CD4-positive, CD25-positive, alpha-beta regulatory T cell (primary cell): ENCODE data around the gene HIC2. TPM values are rescaled to one million over a fixed set of nuclear protein-coding genes. Genes with fewer than 3 reads are reported as not detected.
A peak's percentile ranks its signal among the peaks of the same experiment; 100 is the strongest.
"Not testable (repeated sequence)": the region's sequence is repeated elsewhere in the genome, so short reads cannot be mapped to it uniquely, and the experiment has no call there.

Source experiments
- ATAC-seq, 2 donors: fragments of 150-1000 bp; cut with Tn5 transposase; one replicate each; pipeline ENCODE4 v1.10.0; 2021; ENCODE audit warnings: low read depth in 2 of 2, moderate number of reproducible peaks in 2 of 2, moderate library complexity in 1 of 2
- DNase-seq, 3 donors: peaks; one replicate each; pipeline versions ENCODE4 v3.0.0 to v3.0.0-alpha.2; 2012 to 2022; ENCODE audit warnings: mixed read lengths in 1 of 3
- H3K27ac ChIP-seq: one replicate; pipeline ENCODE4 v1.7.0; 2013; ENCODE audit warnings: mild to moderate bottlenecking, low read length; ENCODE audit not compliant: insufficient read depth, poor library complexity, severe bottlenecking
- H3K27me3 ChIP-seq: one replicate; pipeline ENCODE4 v1.7.0; 2013; ENCODE audit warnings: low read length; ENCODE audit not compliant: control insufficient read depth, insufficient read depth
- H3K36me3 ChIP-seq: one replicate; pipeline ENCODE4 v1.7.0; 2013; ENCODE audit warnings: mild to moderate bottlenecking, low read length, moderate library complexity; ENCODE audit not compliant: control insufficient read depth, insufficient read depth
- H3K4me1 ChIP-seq: 2 replicates; pipeline ENCODE4 v1.7.0; 2013; ENCODE audit warnings: mild to moderate bottlenecking, low read length; ENCODE audit not compliant: insufficient read depth, control insufficient read depth, poor library complexity, severe bottlenecking
- H3K4me3 ChIP-seq: one replicate; pipeline ENCODE4 v1.7.0; 2013; ENCODE audit warnings: low read depth, mild to moderate bottlenecking, low read length, moderate library complexity
- H3K9me3 ChIP-seq, 2 experiments: 1 replicate in 1 of 2; 2 replicates in 1 of 2; pipeline ENCODE4 v1.7.0; 2013; ENCODE audit warnings: low read length in 2 of 2, mild to moderate bottlenecking in 1 of 2, moderate library complexity in 1 of 2; ENCODE audit not compliant: control insufficient read depth in 2 of 2
- H3K27ac Mint-ChIP-seq, 3 donors: one replicate each; pipeline ENCODE4 v1.8.0; 2020 to 2022; ENCODE audit warnings: mild to moderate bottlenecking in 3 of 3, mixed read lengths in 3 of 3, moderate library complexity in 2 of 3
- H3K27me3 Mint-ChIP-seq: one replicate; pipeline ENCODE4 v1.8.0; 2022; ENCODE audit warnings: mild to moderate bottlenecking, mixed read lengths
- H3K36me3 Mint-ChIP-seq: one replicate; pipeline ENCODE4 v1.8.0; 2020; ENCODE audit warnings: mixed read lengths
- H3K4me1 Mint-ChIP-seq, 4 donors: one replicate each; pipeline ENCODE4 v1.8.0; 2020 to 2022; ENCODE audit warnings: mixed read lengths in 4 of 4, mild to moderate bottlenecking in 1 of 4
- H3K4me3 Mint-ChIP-seq, 4 donors: one replicate each; pipeline ENCODE4 v1.8.0; 2020 to 2022; ENCODE audit warnings: mild to moderate bottlenecking in 4 of 4, mixed read lengths in 4 of 4, moderate library complexity in 3 of 4
- H3K9me3 Mint-ChIP-seq, 7 donors: one replicate each; pipeline ENCODE4 v1.8.0; 2020 to 2022; ENCODE audit warnings: mixed read lengths in 7 of 7, mild to moderate bottlenecking in 3 of 7, moderate library complexity in 2 of 7
- polyA plus RNA-seq, 4 donors: library from polyadenylated mRNA; unstranded; fragments of 300-500 nt; fragmentation: Illumina TruSeq; gene quantifications; one replicate each; pipeline ENCODE4 v1.2.3, GENCODE V29; 2021
- total RNA-seq: library from RNA; stranded (reverse); gene quantifications from one replicate; pipeline ENCODE4 v1.2.3, GENCODE V29; 2022

HIC2 gene, protein sequence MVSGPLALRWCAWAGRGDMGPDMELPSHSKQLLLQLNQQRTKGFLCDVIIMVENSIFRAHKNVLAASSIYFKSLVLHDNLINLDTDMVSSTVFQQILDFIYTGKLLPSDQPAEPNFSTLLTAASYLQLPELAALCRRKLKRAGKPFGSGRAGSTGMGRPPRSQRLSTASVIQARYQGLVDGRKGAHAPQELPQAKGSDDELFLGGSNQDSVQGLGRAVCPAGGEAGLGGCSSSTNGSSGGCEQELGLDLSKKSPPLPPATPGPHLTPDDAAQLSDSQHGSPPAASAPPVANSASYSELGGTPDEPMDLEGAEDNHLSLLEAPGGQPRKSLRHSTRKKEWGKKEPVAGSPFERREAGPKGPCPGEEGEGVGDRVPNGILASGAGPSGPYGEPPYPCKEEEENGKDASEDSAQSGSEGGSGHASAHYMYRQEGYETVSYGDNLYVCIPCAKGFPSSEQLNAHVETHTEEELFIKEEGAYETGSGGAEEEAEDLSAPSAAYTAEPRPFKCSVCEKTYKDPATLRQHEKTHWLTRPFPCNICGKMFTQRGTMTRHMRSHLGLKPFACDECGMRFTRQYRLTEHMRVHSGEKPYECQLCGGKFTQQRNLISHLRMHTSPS
- total RNA-seq (9.7 TPM), polyA plus RNA-seq (under 1 TPM; 0.29 to 0.49 (median 0.41) TPM)

DNA sequence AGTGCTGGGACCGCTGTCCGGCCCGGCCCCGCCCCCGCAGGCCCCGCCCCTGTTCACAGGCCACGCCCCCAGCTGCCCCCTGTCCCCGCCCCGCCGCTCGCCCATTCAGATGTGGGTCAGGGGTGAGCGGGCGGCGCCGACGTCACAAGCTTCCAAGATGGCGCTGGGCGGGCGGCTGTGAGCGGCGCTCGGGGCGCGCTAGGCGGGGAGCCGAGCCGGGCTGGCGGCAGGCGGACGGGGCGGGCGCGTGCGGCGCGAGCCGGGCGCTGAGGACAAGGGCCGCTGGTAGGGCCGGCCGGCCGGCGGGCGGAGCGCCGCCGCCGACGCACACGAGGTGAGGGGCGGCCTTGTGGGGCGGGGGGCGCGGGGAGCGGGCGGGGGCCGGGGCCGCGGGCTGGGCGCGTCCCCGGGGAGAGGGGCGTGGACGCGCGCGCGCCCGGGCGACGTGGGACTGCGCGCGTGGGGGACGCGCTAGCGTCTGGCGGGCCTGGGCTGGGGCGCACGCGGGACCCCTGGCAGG, at the start of gene HIC2:
Gene HIC2, plus strand, starts transcription at position 145 of the 520 bp plus-strand sequence. CDS start 25,461 bp downstream, outside the sequence.
- H3K4me1 Mint-ChIP-seq, H3K4me1 ChIP-seq, H3K4me3 ChIP-seq, H3K27me3 ChIP-seq, H3K9me3 ChIP-seq, H3K9me3 Mint-ChIP-seq, H3K27ac Mint-ChIP-seq, H3K36me3 Mint-ChIP-seq, H3K27ac ChIP-seq, H3K36me3 ChIP-seq, H3K27me3 Mint-ChIP-seq: not testable (repeated sequence)
- DNase-seq (peak in 1 of 3 donors; percentile 3), ATAC-seq (peak; percentile 80 to 83)
- peak within 1 kb of the TSS in 1 of 4 donors; percentile 62 for H3K4me3 Mint-ChIP-seq

DNA sequence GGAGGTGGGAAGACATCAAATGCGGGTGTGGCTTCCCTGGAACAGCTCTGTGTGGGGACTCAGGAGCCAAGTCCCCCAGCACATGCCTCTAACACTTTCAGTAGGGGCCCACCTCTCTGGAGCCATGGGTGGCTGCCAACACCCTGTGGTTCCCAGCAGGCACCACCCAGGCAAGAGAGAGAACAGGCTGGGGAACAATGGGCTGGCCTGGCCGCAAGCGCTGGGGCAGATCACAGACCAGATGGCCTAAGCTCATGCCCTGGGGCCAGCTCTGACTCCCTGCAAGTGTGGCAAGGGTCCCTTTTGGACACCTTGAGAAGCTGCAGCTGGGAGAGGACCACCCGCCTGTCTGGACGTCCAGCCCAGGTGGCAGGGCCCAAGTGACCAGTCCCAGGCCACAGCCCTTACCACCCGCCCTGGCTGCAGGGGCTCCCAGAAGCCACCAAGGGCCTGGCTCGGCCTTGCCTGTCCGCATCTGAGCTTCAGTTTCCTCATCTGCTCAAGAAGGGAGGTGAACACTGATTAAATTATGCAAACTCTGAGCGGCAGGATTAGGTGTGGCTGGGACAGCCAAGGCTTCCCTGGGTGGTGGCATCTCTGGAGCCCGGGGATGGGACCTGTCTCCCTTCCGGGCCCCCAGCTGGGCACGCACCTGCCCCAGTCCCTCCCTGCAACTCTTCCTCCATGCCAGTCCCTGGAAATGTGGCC, 48.4 kb upstream of the HIC2 start:
- H3K27ac Mint-ChIP-seq, H3K4me3 Mint-ChIP-seq, H3K9me3 Mint-ChIP-seq, H3K9me3 ChIP-seq, H3K36me3 ChIP-seq, H3K27me3 ChIP-seq, H3K4me1 Mint-ChIP-seq, H3K4me1 ChIP-seq, H3K27me3 Mint-ChIP-seq, H3K27ac ChIP-seq, DNase-seq, H3K4me3 ChIP-seq, H3K36me3 Mint-ChIP-seq, ATAC-seq: not testable (repeated sequence)

DNA sequence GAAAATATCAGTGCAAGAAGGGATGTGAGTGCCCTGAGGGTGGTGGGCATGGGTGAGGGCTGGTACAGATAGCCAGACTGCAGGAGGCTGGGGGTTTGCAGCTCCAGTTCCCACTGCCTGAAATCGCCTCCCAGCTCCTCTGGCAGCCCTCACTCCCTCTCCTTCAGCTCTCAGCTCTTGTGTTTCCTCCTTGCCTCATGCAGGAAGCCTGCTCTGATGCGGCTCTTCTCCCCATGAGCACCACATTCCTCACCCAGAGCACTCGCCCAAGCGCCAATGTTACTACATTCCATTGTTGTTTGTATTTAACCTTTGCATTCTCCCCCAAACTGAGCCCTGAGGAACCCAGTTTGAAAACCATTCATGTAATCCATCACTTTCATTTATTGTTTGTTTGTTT, 41.3 kb upstream of the HIC2 start:
- H3K27me3 Mint-ChIP-seq, H3K36me3 Mint-ChIP-seq, H3K9me3 ChIP-seq, H3K4me1 ChIP-seq, H3K9me3 Mint-ChIP-seq, H3K4me3 ChIP-seq, H3K27me3 ChIP-seq, DNase-seq, H3K4me1 Mint-ChIP-seq, H3K4me3 Mint-ChIP-seq, ATAC-seq, H3K27ac Mint-ChIP-seq, H3K27ac ChIP-seq, H3K36me3 ChIP-seq: not testable (repeated sequence)

DNA sequence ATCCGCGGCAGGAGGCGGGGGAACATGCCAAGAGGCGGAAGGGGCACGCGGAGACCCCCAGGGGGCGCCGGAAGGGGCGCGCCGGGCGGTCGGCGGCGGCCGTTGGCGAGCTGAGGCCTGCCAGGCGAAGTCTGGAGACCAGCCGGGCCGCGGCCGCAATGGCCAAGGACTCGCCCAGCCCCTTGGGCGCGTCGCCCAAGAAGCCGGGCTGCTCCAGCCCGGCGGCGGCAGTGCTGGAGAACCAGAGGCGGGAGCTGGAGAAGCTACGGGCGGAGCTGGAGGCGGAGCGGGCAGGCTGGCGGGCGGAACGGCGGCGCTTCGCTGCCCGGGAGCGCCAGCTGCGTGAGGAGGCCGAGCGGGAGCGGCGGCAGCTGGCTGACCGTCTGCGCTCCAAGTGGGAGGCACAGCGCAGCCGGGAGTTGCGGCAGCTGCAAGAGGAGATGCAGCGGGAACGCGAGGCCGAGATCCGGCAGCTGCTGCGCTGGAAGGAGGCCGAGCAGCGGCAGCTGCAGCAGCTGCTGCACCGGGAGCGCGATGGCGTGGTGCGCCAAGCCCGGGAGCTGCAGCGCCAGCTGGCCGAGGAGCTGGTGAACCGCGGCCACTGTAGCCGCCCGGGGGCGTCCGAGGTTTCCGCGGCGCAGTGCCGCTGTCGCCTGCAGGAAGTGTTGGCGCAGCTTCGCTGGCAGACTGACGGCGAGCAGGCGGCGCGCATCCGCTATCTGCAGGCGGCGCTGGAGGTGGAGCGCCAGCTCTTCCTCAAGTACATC, 33.3 kb upstream of the HIC2 start, which contains the start of gene RIMBP3B:
Gene RIMBP3B, plus strand, starts transcription at position 51 of the 767 bp plus-strand sequence. Its CDS starts 108 bp downstream, at position 159.
- not testable (repeated sequence) for DNase-seq, H3K27me3 ChIP-seq, H3K27ac Mint-ChIP-seq, H3K27ac ChIP-seq, H3K4me1 Mint-ChIP-seq, H3K4me1 ChIP-seq, H3K9me3 Mint-ChIP-seq, H3K36me3 ChIP-seq, H3K9me3 ChIP-seq, H3K27me3 Mint-ChIP-seq, H3K4me3 ChIP-seq, H3K4me3 Mint-ChIP-seq, H3K36me3 Mint-ChIP-seq
- peak; percentile 77 to 78 for ATAC-seq

DNA sequence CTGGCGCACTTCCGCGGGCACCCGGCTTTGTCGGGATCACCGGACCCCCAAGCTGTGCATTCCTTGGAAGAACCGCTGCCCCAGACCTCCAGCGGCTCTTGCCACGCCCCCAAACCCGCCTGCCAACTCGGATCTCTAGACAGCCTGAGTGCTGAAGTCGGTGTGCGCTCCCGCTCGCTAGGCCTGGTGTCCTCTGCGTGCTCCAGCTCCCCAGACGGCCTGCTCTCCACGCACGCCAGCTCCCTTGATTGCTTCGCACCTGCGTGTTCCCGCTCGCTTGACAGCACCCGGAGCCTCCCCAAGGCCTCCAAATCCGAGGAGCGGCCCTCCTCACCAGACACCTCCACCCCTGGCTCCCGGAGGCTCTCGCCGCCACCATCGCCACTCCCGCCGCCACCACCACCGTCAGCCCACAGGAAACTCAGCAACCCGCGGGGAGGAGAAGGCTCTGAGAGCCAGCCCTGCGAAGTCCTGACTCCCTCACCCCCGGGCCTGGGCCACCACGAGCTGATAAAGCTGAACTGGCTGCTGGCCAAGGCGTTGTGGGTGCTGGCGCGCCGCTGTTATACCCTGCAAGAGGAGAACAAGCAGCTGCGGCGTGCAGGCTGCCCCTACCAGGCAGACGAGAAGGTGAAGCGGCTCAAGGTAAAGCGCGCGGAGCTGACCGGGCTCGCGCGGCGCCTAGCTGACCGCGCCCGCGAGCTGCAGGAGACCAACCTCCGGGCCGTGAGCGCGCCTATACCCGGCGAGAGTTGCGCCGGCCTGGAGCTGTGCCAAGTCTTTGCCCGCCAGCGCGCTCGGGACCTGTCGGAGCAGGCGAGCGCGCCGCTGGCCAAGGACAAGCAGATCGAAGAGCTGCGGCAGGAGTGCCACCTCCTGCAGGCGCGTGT, 32.5 kb upstream of the HIC2 start:
- not testable (repeated sequence) for H3K27ac Mint-ChIP-seq, H3K9me3 ChIP-seq, H3K27me3 Mint-ChIP-seq, H3K27ac ChIP-seq, H3K27me3 ChIP-seq, H3K9me3 Mint-ChIP-seq, H3K4me3 Mint-ChIP-seq, DNase-seq, H3K36me3 Mint-ChIP-seq, H3K36me3 ChIP-seq, H3K4me3 ChIP-seq, H3K4me1 ChIP-seq, H3K4me1 Mint-ChIP-seq
- ATAC-seq: peak; percentile 55 to 56

DNA sequence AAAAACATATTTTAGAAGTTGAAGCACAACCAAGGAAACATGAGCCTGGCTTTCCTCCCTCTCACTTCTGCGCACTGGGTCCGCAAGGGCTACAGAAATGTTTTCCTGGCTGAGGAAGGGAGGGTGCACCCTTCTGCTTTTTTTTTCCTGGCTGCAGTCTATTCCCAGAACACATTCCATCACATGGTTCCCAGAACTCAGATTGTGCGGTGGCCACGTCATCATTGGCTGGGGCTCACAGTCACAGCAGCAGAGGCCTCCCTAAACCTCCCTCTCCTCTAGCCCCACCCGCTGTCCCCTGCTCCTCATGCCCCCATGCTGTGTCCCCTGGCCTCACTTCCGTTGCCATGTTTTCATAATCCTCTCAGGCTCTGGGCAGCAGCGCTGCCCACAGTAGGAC, 27.7 kb upstream of the HIC2 start:
- not testable (repeated sequence) for H3K27ac ChIP-seq, H3K9me3 Mint-ChIP-seq, H3K9me3 ChIP-seq, H3K4me3 ChIP-seq, DNase-seq, H3K4me3 Mint-ChIP-seq, H3K4me1 ChIP-seq, H3K27me3 ChIP-seq, H3K27me3 Mint-ChIP-seq, H3K36me3 ChIP-seq, ATAC-seq, H3K27ac Mint-ChIP-seq, H3K36me3 Mint-ChIP-seq, H3K4me1 Mint-ChIP-seq

DNA sequence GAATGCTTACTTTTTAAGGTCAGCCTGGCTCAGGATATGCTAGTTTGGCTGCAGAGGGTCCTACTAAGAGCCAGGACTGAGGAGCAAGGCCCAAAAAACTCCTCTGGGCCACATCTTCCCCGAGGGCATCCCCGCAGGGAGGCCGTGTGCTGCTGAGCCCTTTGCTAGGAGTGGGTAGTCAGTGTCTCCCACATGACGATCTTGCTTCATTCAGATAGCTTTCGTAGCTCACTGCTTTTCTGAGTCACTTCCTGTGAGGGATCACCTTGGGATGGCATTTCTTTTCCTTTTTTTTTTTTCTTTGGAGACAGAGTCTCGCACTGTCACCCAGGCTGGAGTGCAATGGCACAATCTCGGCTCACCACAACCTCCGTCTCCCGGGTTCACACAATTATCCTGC, 27.2 kb upstream of the HIC2 start:
- not testable (repeated sequence) for H3K27ac ChIP-seq, ATAC-seq, H3K4me3 Mint-ChIP-seq, H3K9me3 Mint-ChIP-seq, H3K27ac Mint-ChIP-seq, H3K4me1 ChIP-seq, H3K9me3 ChIP-seq, H3K36me3 ChIP-seq, H3K36me3 Mint-ChIP-seq, H3K4me3 ChIP-seq, H3K27me3 Mint-ChIP-seq, H3K27me3 ChIP-seq, H3K4me1 Mint-ChIP-seq, DNase-seq
